LoVo (cell line): ENCODE data around the gene STK39.
A peak's percentile ranks its signal among the peaks of the same experiment; 100 is the strongest.
"Not testable (repeated sequence)": the region's sequence is repeated elsewhere in the genome, so short reads cannot be mapped to it uniquely, and the experiment has no call there.

Experiments used
- DNase-seq: peaks from one replicate; pipeline ENCODE4 v3.0.0-alpha.2; 2016; ENCODE audit warnings: low spot score

STK39 gene

DNA sequence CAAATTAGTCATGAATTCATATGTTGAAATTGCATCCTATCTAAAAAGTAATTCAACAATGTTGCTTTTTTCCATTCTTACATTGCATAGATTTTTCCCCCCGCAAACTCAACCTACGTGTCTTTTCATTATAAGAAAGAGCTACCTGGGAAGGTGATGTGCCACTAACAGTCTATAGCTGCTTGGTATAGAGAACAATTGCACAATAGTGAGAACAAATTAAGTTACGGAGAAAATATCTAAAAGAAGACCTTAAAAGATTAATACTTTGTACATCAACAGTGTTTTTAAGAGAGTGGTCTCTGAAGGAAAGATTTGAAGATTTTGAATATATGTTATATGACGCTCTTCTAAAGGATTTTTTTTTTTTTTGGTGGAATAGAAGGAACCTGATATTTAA lies 111.8 kb downstream of the STK39 start:
- DNase-seq: no peak

DNA sequence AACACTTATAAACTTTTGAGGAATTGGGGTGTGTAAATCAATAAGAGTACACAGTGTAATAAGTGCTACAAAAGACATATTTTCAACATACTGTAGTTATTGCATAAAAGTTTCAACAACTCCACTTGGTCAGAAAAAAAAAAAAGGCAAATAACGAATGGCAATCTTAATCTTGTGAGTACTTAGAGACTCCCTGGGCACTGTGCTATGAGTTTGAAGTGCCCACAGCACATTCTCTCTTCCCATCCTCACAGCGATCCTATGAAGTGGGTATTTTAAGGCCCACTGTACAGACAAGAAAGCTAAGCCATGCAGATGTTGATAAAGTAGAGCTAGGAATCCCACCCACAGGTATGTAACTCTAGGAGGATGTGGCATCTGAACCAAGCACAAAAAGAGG lies 112.3 kb downstream of the STK39 start:
- no peak for DNase-seq

DNA sequence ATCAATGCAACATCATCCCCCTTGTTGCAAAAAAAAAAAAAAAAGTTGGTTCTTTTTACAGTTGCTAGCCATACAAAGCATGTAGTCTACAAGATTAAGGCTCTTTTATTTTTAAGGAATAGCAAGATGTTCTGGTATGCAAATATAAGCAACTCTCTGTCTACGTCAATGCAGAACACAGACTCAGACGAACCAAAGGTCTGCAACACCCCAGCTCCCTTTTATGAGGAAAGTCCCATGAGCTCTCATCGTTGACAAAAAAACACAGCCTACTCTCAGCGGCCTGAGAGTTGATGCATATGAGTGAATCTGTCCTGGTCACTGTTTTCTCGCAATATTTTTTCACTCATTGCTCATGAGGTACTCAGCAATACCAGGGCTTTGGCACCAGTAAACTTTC lies 112.9 kb downstream of the STK39 start:
- DNase-seq: no peak

DNA sequence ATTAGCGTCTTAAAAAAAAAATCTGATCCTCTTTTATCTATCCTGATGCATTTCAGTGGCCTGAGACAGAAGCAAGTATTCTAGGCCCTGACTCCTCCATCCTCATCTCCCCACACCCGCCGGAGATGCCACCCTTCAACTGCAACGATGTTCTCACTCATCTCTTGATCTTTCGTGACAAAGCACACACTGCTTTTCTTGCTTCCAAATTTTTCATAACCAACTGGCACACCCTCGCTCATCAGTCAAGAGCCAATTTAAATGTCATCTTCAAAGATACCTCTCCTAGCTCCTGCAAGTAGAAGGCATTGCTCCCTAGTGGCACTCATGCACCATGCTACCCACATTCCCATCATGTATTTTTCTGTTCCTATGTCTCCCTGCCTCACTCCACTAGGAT lies 115.0 kb downstream of the STK39 start:
- no peak for DNase-seq

DNA sequence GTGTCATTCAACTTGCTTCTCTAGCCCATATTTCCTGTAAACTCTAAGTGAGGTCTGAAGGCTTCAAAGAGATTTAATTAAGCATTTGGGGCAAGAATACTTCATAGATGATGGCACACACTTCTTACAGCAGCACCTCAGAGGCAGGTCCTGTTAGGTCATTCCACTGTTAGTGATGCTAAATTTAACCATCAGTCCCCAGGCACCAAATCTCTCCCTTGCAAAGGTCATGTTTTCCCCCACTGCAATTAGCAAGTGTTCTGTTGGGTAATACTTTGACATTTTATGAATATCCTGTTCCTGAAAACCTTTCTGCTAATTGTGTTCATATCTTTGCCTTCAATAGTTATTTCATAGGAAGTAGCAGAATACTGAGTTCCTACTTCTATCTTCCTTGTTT lies 117.0 kb downstream of the STK39 start:
- DNase-seq: no peak

DNA sequence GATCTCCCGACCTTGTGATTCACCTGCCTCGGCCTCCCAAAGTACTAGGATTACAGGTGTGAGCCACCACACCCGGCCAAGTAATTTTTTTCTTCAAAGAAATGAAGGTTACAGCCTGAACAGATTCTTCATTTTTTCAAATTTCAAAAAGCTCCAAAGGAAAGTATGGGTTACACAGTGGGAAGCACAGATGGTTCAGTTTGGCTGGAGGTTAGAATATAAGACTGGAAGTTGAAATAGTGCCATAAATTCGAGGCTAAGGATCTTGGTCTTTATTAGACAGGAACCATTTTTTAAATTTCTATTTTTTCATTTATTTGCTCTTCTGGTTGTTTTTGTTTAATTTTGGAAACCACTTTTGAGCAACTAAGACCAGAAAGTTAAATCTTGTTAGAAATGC lies 120.0 kb downstream of the STK39 start:
- DNase-seq: no peak

DNA sequence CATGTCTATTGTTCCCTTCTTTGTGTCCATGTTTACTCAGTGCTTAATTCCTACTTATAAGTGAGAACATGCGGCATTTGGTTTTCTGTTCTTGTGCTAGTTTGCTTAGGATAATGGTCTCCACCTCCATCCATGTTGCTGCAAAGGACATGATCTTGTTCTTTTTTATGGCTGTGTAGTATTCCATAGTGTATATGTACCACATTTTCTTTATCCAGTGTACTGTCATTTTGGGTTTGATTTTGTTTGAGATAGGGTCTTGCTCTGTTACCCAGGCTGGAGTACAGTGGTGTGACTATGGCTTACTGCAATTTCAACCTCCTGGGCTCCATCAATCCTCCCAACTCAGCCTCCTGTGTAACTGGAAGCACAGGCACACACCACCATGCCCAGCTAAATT lies 125.2 kb downstream of the STK39 start:
- not testable (repeated sequence) for DNase-seq

DNA sequence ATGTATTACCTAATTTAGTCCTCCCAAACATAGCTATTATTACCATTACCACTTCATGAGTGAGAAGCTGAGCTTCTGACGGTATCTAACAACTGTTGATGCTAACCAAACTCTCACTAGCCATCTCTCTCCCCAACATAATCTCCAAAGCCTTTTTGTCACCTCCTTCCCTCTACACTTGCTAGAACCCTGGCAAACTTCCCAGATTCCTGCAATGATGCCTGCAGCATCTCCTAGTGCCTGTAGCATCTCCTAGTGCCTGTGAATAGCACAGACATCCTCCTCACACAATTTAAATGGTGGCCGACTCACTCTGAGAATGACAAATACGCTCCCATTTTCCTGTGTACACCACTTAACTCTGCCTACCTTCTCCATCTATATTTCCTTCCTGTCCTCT lies 126.7 kb downstream of the STK39 start:
- no peak for DNase-seq

DNA sequence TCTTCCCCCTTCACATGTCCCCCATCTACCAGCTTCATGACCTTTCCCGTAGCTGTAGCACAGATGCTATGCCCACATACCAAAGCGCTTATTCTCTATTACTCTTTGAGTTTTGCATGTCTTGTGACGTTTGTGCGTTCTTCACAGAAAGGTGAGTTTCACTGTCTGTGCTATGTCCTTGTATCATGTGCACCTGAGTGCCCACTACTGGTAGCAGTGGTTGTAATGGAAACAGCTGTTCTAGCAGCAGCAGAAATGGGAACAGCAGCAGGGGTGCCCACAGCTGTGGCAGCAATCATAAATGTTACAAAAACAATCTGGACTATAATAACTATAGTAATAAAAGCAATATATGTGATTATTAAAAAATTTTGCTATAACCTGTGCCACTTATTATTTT lies 127.1 kb downstream of the STK39 start:
- DNase-seq: no peak

DNA sequence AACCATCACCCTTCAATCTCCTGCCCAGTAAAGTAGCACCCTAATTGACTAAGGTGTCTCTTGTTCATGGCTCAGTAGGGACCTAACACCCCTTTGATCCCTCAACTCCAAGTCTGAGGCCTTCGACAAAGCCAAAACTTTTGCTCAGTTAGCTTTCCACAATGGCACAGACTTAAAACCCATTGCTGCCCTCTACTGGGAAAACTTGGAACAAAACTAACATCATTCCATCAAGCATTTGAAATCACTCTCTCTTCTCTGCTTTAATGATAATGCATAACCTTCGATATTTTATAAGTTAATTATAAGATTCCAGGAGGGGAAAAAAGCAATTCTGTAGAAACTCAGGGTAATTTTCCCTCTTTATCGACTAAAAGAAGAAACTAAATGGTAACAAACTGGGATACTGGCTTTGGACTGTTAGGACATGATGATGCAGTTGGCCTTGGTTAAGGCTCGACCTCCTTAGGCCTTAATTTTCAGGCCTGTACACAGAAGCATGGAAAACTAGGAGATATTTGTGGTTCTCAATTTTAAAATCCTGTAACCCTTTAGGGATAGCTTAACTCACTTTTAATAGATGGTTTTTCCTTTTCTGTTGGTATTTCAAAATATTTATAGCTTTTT lies 127.8 kb downstream of the STK39 start:
- peak; percentile 43 for DNase-seq

DNA sequence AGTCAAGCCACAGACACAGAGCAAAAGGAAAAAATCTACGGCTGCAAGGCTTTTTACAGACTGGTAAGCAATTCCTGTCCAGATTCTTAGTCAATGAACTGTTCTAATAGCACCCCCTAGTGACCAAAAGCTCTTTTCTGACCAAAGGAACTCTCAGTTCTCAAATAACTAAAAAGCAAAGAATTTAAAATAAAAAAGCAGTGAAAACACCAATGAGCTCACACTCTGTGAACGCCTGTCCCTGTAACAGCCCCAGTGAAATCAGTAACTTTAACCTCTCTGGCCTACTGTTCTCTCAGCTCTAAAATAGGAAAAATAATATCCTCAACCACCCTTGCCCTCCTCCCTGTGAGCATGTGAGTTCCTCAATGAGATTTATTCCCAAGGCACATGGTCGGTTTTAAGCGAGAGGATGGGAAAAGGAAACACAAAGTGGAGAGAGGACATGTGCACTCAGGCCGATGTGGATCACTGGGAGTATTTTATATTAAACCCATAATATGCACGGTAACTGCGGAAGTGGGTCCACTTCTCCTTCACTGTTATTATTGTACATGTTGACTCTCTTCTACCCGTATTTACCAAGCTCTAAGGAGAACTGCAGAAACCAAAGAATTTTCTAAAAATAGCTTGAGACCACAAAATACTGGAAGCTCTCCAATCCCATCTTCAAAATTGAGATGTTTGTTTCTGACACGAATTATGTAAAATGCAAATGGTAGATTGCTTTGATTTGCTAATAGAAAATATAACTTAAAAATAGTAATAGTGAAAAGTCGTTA lies 128.5 kb downstream of the STK39 start:
- peak; percentile 25 for DNase-seq

DNA sequence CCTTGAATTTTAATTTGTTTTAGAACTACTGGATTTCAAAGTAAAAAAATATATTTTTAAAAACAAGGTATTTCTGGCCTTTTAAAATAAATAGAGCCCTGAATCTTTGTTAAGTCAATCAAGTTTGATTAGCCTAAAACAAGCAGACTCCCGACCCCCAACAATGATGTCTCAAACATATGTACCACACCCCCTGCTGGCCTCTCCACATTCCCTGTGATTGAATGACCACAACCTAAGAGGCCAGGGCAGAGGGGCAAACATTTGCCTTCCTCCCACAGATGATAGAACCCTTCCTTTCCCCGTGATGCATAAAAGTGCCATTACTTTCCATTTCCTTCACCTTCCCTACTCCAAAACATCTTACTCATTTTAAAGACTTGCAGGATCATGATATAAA lies 130.9 kb downstream of the STK39 start:
- no peak for DNase-seq

DNA sequence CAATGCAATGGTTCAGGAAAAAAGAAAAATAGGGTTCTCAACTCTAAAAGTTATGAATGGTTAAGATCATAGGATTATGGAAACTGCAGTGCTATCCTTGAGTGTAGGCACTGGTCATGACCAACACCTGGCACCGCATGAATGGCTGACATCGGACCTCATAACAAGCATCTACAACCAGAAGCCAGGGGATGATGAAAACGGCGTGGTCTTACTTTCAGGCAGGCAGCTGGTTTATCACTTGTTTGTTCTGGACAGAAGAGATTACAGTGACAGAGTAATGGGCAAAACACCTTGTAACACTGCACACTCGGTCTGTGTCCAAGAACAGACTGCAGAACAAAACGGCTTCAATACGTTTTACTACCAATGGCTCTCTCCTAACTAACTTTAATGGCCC lies 132.8 kb downstream of the STK39 start:
- DNase-seq: no peak

DNA sequence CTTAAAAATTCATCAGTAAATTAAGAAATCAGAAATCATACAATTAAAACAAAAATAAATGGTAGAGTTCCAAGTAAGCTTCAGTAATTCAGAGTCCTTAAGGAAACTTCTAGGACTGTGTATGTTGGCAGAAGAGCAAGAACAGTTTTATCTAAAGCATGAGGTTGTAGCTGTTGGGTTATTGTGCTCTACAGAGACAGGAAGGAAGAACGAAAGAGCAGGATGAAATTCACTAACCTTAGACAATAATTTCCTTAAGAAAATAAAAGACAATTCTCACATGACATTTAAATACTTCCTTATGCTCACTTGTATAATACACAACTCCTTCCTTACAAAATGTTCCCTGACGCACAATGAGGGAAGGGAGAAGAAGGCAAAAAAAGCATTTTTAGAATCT lies 133.4 kb downstream of the STK39 start:
- DNase-seq: no peak

DNA sequence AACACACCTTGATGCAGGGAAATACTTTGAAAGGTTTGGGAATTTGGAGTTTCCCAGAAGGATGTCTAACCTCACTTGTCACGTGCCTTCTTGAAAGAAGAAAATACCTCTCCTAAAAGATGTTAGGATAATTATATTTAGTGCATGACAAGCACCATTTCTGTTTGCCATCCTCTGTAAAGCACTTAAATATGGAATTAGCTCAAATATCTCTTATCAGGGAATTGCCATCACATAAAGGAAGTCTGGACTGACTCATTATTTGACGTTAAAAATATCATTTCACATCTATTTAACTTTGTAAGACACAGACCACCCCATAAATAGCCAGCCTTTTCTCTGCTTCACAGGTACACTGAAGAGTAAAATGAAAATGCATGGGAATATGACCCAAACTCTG lies 140.1 kb downstream of the STK39 start:
- DNase-seq: no peak

DNA sequence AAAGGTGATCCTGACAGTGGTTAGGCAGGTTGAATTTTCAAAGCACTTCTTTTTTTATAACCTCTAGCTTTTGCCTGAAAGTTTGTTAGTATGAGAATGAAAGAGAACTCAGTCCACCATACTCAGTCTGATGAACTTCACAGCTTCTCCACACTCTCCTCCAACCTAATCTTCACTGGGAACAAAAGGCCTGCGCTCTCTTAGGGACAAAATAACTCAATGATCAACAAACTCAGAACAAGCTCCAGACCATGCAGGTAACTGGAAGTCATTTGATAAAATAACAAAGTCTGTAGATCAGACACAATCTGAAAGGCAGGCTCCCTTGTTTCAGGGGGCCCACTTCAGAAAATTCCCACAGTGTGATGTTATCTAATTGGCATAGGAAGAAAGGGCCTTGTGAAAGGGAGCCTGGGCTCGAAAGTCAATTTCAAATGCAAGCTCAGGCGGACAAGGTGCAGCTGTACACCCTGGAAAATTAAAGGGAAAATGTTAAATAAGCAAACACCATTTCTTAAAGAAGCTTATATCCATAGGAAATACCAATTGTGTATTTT lies 142.2 kb downstream of the STK39 start:
- no peak for DNase-seq

DNA sequence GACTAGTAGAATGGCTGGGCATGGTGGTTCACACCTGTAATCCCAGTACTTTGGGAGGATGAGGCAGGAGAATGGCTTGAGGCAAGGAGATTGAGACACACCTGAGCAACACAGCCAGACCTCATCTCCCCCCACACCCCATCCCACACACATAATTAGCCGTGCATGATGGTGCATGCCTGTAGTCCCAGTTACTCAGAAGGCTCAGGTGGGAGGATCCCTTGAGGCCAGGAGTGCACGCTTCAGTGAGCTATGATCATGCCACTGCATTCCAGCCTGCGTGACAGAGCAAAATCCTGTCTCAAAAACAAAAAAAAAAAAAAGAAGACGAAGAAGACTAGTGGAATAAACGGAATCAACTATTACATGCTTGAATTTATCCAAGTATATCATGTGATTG lies 150.0 kb downstream of the STK39 start:
- no peak for DNase-seq

DNA sequence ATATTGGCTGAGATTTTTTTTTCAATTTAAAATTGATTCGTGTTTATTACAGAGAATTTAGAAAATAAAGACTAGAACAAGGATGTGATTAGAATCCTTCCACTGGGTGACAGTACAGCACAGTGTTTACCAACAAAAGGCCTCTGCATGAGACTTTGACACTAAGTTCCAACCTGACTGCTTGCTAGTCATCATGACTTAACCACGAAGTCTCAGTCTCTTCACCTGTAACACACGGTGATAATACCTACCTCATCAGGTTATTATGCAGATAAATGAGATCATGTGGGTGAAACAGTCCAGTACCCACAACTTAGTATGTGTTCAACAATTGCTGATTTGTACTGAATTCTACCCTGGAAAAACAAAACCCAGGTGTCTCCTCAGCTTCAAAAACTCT lies 151.2 kb downstream of the STK39 start:
- no peak for DNase-seq

DNA sequence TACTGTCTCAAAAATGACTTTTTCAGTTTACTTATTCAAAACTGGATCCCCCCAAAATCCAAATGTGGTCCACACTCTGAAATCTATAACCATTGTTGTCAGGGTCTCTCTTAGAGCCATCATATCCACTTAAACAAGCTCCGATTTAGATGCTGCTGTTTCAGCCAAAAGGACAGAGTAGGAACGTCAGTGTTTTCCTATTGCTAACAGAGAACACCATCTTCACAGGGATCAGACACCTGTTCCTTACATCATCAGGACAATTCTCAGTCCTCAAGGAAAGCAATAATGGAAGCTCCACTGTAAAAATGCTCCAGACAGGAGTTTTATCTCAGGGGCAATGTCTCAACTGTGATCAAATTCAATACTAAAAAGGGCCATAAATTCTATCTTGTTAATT lies 155.4 kb downstream of the STK39 start:
- DNase-seq: no peak

DNA sequence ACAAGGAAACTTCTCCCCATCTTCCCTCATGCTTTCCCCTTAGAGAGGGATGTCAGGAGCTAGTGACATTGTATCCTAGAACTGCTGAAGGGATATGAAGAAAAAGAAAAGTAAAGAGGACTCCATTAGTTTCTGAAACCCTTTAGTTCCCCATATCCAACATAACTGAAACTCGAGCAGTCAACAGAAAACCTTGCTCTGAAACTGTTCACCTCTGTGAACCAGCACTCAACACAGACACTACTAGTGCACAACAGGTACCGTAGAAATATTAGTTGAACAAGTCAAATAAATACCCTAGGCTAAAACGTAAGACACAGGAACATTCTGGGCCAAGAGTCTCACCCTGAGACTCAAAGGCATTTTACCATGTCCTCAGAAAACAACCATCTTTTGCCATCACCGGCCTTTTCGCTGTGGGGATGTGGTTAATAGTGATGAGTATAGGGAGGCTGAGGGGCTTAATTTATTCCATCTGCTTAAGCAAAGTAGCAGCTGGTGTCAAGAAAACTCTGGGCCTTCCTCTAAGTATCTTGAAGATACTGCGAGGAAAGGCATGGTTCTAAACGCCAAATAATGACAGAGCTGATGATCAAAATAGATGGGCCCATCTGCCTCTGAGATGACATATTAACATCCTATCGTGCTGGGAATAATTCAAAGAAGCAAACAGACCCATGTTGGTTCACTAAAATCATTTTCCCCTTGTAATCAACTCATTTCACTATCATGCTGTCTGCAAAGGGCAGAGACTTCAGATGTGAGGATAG lies 156.8 kb downstream of the STK39 start:
- DNase-seq: no peak

DNA sequence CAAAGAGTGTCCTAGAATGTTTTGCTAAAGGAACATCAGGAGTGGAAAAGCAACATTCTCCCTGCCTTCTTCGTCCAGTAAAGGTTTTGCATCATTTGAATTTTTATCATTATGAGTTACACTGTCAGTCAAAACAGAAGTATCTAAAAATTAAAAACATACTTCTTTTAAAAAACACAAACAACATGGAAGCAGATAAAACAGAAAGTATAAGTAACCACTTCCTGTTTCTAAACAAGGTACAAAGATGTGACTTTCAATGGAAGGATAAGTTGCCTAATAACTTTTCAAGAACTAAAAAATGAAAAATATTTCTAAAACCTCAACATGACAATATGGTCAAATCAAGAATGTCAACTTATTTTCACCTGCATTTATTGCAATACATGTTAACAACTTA lies 158.2 kb downstream of the STK39 start:
- no peak for DNase-seq

DNA sequence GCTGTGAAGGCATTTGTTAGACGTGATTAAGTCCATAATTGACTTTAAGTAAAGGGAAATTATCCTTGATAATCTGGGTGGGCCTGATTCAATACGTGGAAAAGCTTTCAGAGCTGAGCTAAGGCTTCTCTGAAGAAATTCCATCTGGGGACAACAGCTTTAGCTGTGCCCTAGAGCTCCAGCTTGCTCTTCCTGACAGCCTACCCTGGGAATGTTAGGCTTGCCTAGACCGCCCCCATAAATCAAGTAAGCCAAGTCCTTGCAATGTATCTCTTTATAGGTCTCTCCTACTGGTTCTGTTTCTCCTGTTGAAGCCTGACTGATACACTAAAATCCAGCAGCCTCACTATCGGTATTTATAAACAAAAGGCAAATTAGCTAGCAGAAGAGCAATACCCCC lies 160.0 kb downstream of the STK39 start:
- no peak for DNase-seq

DNA sequence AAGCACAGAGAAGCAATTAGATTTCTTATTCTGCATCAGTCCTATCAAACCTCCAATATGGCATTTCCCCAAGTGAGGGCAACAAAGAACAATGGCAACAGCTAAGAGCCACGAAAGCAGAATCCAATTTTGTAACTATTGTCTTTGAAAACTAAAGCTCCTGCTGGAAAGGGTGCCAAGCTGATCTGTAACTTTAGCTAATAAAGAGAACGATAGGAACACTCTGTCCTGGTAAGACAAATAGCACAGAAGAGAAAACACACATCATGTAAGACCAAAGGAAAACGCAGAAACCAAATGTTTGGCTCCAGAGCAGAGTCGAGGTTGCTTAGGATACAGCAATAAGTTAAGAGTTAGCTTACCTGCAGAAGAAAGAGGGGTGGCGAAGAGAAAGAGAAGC lies 160.5 kb downstream of the STK39 start:
- no peak for DNase-seq
